HG03520 (cell line): Measurements from ENCODE around the gene LRRC31.

Experiments
- ATAC-seq: cut with Tn5 transposase; IDR thresholded peaks from one replicate; pipeline ENCODE4 v1.9.1; 2021; ENCODE audit warnings: mild to moderate bottlenecking, moderate library complexity; ENCODE audit not compliant: unreplicated experiment

The LRRC31 gene

DNA sequence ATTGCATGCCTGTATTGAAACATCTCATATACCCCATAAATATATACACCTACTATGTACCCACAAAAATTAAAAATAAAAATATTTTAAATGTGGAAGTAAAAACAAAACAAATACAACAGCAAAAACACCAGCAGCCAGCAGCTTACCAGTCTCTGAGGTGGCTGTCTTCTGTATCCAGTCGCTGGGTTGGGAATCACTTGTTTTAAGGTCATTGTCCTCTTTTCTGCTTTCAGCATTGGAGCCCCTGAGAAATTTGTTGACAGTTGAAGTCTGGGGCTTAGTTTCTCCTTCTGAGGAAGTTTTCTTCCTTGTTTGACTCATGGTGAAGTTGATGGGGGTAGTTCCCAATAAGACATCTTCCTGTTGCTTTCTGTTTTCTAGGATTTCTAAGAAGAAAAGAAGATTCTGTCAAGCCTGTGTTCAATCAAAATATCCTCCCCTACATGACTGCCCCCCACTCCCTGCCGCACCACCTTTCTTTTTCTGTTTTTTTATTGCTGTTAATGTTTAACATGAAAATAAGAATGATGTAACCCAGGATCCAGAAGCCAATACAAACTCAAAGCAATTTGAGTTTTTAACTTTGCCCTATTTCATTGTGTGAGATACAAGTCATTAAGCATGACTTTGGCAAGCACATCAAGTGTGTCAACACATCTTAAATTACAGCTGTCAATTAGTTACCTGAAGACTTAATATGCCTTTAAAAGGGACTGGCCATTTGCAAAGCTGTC lies at the start of gene LRRC31:
Gene LRRC31, minus strand, starts transcription at position 452 of the 737 bp plus-strand sequence. Its CDS starts 128 bp downstream, at position 324.
- no peak for ATAC-seq

DNA sequence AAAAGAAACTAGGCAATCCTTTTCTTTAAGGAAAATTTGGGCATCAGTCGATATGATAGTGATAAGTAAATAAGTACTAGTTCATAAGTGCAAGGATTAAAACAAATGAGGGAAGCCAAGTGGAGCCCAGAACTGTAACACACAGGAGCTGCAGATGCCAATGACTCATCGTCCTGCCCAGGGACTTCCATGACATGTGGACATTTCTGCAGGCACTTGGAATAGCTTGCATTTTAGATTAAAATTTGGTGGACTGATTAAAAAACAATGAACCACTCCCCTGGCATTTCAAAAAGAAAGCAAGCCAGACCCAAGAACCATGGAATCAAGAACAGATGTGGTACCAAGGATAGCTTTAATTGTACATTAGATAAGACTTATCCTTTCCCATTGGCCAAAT lies 44.6 kb upstream of the LRRC31 start:
- ATAC-seq, result no peak

DNA sequence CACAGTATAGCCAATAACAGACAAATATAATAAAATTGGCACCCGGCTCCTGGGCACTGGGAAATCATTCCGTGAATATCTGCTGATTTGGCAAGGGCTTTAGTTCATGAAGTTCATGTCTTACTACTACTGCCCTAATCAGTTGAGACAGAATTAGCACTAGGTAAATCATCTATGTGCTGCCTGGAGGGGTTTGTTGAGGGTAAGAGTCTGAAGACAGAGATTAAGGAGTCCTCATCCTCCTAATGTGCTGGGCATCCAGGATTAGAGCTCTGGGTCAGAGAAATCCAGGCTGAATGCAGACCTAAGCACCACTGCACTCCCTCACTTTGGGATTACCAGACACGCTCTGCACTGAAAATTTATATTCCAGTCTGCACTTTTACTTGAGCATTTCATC lies 43.6 kb upstream of the LRRC31 start:
- ATAC-seq, result no peak

DNA sequence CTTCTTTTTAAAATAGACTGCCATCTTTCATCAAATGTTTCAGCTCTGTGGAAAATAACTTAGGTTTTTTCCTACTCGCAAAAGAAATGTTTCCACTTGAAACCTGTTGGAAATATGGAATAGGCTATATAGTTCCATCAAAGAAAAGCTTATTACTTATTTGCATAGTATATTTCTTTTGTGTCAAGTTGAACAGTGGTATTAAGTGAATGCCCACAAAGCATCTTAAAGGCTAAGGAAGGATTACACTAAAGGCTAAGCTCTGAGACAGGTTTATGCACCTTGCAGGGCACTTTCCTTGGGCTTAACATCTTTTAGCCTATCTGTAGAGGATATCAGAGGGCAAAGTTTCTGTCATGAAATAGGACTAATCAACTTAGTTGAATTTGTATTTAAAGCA lies 41.5 kb upstream of the LRRC31 start, which contains the start of gene SAMD7:
Gene SAMD7, plus strand, starts transcription at position 301 of the 400 bp plus-strand sequence. CDS start 7,927 bp downstream, outside the sequence.
- no peak for ATAC-seq

DNA sequence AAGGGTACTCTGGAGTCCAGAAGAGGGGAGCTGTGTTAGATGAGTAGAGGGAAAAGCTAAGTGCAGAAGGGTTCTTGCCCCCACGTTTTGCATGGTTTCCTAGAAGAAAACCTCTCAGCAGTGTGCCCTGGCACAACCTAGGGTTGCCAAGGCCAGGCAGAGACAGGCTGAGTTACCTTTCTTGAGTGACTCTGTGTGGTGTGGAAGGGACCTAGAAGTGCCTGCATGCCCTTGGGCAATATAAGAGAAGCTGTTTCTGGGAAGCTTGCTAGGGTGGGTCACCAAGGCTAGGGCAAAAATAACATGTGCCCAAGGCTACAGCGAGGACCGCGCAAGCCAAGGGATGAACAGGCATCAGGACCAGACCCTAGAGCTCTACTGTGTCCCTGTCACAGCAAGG lies 38.2 kb upstream of the LRRC31 start:
- ATAC-seq, result no peak

DNA sequence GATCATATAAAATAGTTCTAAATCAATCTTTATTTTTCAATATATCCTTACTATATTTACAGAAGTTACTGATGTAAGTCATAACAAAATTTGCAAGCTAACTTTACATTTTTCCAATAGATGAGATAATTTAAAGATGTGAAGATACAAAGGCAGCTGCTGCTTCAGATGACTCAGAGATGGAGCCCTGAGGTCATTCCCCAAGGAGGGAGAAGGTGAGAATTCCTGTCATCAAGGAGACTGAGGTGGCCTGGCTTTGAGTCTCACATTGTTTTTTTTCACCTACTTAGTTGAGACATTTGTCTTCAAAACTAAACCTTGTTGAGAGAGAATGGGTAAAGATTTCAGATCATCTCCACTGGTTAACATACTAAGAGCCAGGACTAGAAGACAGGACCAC lies 37.7 kb upstream of the LRRC31 start:
- ATAC-seq, result no peak

DNA sequence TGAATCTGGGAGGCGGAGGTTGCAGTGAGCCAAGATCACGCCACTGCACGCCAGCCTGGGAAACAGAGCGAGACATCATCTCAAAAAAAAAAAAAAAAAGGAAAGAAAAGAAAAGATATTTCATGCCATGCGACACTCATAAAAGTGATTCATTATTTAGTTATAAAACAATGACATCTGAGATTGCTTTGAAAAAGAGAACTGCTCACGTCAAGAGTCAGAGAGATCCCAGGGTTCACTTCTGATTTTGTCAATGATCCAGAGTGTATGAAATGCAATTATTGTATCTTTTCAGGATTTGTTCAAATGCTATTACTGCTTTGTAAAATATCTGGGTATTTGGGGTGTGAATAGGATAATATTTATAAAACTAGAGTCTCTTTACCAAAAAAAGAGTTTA lies 35.7 kb upstream of the LRRC31 start:
- ATAC-seq, result no peak

DNA sequence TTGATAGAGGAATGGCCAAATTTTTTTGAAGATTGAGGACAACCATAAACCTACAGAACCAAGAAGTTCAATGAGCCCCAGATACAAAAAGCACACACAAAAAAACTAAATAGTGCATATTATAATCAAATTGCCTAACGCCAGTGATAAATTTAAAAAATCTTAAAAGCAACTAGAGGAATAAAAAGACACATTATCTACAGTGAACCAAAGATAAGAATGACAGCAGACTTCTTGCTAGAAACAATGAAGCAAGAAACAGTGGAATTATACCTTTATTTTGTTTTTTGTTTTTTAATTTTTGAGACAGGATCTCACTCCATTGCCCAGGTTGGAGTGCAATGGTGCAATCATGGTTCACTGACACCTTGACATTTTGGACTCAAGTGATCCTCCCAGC lies 31.7 kb upstream of the LRRC31 start:
- no peak for ATAC-seq

DNA sequence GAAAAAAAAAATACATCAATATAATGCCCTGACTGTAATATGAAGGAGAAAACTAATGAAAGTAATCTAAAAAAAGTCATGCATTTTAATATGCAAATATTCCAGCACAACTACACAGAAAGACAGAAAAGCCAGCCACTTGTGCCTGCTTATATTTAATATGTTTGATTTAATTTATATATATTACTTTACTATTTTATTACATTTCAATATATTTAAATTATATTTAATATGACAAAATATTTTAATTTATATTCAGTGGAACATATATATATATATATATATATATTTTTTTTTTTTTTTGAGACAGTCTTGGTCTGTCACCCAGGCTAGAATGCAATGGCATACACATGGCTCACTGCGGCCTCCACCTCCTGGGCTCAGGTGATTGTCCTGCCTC lies 27.5 kb upstream of the LRRC31 start:
- no peak for ATAC-seq

DNA sequence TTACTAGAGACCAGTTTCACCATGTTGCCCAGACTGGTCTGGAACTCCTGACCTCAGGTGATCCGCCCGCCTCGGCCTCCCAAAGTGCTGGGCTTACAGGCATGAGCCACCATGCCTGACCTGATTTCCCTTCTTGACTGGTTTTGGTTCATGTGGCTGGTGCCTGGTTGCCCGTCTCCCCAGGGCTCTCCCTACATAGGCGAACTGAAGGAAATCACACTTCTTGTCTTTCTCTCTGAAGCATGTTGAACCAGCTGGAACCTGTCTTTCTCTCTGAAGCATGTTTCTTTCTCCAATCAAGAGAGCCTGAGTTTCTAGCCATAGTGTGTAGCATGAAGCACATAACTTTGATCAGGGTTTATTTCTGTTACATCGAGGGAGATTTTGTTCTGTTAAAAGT lies 25.3 kb upstream of the LRRC31 start:
- ATAC-seq, result no peak

DNA sequence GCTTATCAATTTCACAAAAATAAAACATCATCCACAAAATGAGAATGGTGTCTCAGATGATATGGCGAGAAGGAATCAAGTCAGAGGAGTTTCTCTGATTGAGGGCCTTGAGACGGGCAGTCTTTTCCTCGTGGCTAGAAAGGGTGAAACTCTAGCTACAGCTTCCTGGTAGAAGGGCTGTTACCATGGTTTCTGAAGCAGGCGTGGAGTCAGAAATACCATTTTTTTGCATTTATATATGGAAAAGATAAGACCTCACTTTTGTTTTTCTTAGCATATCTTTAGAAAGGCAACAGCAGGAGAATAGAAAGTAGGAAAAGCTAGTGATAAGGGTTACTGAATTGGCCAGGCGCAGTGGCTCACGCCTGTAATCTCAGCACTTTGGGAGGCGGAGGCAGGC lies 24.4 kb upstream of the LRRC31 start:
- no peak for ATAC-seq

DNA sequence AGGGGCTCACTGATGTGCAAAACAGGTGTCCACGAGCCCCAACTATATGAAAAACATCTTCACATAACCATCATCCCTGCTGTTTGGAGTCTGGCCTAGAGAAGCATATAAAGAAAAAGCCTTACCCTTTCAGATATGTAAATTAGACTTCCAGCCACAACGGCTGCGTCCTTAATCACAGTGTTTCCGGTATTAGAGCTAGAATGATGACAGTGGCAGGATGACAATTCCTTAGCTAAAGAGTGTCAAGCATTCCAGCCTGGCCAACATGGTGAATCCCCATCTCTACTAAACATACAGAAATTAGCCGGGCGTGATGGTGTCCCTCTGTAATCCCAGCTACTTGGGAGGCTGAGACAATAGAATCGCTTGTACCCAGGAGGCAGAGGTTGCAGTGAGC lies 22.2 kb upstream of the LRRC31 start:
- ATAC-seq, result no peak

DNA sequence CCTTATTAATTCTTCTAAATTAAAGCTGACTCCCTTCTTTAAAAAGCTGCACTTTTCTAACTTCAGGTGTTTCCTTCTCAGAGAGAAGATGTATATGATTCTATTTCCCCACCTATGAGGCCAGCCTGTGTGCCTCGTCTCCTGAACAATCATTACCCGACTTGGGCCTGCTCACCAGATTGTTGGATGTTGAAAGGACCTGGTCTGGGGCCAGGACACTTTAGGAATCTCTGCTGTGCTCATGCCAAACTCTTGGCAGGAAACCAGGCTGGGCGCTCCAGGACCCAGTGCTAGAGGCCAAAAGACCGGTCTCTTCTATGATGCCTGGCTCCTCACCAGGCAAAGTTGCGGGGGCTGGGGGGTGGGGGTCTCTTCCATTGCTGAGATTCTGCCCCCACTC lies 16.9 kb upstream of the LRRC31 start:
- ATAC-seq, result no peak

DNA sequence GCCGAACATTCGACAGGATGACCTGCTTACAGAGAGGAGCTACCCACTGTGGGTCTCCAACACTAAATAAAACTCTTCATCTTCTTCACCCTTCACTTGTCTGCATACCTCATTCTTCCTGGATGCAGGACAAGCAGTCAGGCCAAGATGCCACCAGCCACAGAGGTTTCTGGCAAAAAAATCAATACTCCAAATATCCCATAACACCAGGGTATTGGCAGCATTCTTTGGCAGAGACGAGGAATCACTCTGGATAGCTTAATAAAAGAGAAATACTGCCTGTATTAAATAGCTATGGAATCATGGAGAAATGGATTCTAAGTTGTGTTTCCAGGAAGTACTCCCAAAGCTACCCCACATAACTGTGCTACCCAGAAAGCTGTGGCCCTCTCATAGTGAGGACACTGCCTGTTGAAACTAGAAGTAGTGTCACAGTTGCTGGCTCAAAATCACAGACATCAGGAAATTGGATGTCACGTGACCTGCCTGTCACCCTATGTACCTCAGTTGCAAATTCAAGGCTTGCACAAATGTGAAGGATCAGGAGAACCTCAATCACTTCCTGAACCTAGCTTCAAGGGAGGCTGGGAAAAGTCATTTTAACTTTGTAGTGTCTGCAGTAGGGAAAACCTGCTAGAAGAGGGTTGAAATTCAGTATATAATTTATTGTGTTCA lies 11.0 kb upstream of the LRRC31 start:
- ATAC-seq, result no peak

DNA sequence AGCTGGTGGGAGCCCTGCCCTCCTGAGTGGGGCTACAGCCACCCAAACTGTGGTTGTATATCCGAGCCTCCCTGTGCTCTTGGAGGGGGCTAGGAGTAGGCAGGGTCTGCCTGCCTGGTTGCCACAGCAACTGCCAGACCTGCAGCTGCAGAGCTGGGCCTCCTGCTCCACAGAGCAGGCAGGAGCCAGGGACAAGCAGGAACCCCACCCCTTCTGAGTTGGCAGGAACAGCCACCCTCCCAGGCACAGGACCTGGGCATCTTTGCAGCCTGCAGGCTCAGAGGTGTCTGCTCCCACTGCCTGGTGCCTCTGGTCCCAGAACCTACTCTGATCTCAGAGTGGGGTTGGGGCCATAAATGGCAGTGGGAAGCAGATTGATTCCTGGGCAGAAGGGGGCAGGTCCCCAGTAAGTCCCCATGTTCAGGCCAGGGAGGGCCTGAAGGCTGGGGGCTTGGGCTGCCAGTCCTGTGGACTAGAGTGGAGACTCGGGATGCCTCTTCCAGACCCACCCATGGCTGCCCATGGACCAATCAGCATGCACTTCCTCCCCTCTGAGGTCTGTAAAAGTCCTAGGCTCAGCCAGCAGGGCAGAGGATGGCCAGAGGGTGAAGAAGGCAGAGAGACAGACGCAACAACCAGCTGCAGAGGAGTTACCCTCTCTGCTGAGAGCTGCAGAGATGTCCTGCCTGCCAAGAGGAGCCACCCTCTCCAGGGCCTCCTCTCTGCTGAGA lies 10.3 kb upstream of the LRRC31 start:
- ATAC-seq, result no peak

DNA sequence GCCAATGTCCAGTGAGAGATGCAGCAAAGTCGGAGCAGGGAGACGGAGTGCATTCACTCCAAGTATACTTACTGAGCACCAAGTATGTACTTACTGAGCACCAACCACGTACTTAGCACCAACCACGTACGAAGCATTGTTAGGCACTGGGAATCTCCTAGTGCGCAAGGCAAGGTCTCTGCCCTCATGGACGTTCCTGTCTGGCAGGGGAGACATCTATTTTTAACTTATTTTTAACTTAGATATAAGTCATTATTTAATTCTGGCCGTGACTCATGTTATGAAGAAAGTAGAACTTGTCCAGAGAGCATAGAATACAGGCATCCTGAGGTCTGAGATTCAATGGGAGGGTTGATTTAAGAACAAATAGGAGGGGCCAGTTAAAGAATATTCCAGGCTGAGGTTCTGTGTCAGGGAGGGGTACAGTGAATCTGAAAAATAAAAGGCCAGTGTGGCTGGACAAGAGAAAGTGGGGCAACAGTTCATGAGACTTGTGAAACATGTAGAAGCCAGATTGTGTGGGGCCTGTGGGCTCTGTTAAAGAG lies 9.3 kb upstream of the LRRC31 start:
- ATAC-seq, result no peak

DNA sequence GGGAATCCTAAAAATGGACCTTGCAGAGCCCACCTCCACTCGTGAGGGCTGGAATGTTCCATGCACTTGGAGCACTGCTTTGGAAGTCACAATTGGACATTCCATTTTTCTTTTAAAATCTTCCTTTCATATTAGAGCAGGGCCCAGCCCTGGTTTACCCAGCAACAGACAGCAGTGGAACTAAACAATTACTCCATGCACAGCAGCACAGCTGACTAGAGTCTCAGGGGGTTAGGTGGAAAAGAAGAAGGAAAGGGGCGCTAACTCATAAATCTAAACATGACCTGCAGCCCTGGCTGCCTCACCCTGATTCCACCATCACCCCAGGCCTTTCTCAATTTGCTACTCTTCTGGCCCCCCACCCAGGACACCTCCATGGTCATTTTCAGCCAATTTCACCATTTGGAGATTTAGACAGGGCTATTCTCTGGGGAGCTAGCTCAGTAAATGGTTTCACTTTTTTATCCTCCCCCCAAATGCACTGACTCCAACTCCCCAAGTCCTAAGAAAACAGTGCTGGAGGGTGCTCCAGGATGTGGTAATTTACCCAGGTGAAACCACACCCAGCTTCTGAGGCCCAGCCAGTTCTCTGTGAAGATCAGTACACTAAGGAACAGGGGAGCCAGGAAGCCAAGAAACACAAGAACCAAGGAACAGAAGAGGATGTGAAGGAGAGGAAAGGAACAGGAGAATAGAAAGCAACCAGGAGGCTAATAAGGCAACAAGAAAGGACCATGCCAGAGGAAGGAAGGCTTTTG lies 1.6 kb upstream of the LRRC31 start:
- no peak for ATAC-seq

DNA sequence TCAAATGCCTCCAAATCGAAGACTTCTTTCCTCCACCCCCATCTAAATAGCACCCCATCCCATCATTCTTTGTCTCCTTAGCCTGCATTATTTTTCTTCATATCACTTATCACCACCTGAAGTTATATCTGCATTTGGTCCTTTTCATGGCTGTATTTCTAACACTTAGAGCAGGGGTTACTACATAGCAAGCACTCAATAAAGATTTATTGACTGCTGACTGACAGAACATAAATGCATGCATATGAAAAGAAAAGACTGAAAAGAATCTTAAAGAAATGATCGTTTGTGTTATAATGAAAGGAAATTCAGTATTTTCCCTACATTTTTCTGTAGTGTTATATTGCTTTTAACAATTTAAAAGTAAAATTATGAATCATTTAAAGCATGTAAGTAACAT lies 1.4 kb downstream of the LRRC31 start:
- no peak for ATAC-seq

DNA sequence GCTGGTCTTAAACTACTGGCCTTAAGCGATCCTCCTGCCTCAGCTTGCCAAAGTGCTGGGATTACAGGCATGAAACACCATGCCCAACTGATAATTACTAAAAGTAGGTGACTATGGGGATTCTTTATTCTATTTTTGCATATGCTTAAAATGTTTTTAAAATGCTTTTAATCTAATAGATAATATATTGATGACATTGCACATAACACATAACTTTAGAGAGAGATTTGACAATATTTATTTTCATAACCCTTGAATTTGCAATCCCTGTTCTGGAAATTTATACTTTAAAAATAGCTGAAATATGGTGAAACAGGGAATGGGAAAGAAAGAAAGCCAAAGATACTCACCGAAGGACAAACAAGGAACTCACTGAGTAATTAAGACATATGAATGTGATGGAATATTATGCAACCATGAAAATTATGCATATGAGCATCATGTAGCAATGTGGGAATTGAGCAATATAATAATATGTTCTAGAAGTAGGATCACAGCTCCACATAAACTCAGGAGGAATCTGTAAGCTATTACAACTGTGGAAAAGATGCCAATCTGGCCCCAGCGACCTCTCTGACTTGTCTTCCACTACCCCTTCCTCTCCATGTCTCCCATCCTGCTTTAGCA lies 2.0 kb downstream of the LRRC31 start:
- no peak for ATAC-seq

DNA sequence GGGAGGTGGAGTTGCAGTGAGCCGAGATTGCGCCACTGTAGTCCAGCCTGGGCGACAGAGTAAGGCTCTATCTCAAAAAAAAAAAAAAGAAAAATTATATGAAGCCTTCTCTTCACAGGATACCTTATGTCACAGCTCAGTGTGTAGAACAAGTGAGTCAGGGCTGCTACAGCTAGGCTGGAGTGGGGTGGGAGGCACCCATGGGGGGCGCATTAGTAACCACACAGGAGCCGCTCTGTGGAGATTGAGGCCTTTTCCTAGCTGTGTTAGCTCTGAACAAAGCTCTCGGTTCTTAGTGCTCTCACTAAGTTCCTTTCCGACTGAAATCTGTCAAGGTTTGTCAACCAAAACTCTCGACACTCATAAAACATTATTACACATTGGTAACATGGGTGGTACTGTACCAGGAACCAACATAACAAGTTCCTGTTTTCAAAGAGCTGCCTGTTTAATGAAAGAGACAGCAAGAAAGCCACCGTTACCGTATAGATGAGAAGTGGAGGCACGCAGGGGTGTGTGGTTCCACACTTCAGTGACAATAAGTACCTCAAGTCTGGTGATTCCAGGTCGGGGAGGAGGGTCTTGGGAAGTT lies 4.5 kb downstream of the LRRC31 start:
- ATAC-seq, result no peak
